Measurements from ENCODE around the gene CAMTA2. TPM values are rescaled to one million over a fixed set of nuclear protein-coding genes. Genes with fewer than 3 reads are reported as not detected.

Gene CAMTA2
- total RNA-seq, 1 experiment from 2014 or later = 9.2 TPM

- no peak for TF ChIP-seq USF2 (CRISPR knock-in tag; IDR thresholded peaks at IDR 0.05)
- no peak for TF ChIP-seq E2F1 (CRISPR knock-in tag; IDR thresholded peaks at IDR 0.05)
- TF ChIP-seq TEAD4 (CRISPR knock-in tag; IDR thresholded peaks at IDR 0.05) = no peak
- TF ChIP-seq ATF6 (CRISPR knock-in tag; IDR thresholded peaks at IDR 0.05) = no peak
- no peak for TF ChIP-seq ZNF232 (CRISPR knock-in tag; IDR thresholded peaks at IDR 0.05)
- no peak for TF ChIP-seq ZNF317 (CRISPR knock-in tag; IDR thresholded peaks at IDR 0.05; ENCODE audit: borderline replicate concordance, low read depth)
- no peak for TF ChIP-seq FOXK1 (CRISPR knock-in tag; IDR thresholded peaks at IDR 0.05)
- TF ChIP-seq HMGA2 (CRISPR knock-in tag; IDR thresholded peaks at IDR 0.05) = no peak
- no peak for TF ChIP-seq RELA (CRISPR knock-in tag; IDR thresholded peaks at IDR 0.05; ENCODE audit: borderline replicate concordance)
Observed at GRCh38 chr17:4994081-4994595, 6.7 kb upstream of the CAMTA2 start (continued).

DNA sequence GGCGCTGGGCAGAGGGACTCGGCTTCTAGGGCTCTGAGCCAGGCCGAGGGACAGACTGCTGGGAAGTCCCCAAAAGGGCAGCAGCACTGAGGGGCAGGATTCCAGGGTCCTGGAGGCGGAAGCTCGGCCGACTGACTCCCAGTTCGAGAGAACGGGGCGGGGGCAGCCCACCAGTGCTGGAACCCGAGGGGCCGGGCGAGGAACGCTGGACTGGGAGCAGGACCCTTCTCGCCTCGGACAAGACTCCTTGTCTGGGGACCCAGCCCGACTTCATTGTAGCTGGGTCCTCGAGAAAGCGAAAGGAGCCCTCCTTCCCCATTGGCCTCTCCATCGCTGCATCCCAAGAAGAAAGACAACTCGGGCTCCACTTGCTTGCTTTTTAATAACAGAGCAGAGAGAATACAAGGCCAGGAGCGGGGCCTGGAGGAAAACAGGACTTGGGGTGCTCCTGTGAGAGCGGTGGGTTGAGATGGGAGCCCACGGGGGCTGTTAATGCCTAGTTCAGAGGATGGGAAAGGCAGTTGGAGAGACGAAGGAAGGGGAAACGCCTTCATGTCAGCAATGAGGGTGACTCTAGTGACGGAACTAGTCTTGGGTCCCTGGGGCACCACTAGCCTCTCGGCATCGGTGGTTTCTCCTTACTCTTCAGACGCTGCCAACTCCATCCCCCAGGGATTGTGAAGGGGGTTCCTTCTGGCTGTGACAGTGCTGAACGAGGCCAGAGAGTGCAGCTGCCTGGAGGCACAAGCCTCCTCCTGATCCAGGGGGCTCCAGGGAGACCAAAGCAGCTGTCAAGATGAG is 492 bp upstream of the CAMTA2 start:
- H3K27me3 Mint-ChIP-seq (ENCODE audit: low read depth) = peaks cover 45% of the 10 kb centered on the region
- no peak for DNase-seq (ENCODE audit: low spot score)
- TF ChIP-seq, protein P1, sequence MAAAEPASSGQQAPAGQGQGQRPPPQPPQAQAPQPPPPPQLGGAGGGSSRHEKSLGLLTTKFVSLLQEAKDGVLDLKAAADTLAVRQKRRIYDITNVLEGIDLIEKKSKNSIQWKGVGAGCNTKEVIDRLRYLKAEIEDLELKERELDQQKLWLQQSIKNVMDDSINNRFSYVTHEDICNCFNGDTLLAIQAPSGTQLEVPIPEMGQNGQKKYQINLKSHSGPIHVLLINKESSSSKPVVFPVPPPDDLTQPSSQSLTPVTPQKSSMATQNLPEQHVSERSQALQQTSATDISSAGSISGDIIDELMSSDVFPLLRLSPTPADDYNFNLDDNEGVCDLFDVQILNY (CRISPR knock-in tag; IDR thresholded peaks at IDR 0.05) = no peak
- TF ChIP-seq MAX (CRISPR knock-in tag; IDR thresholded peaks at IDR 0.05) = 0 out of 2 replicates have a peak, but pooled peaks have one; percentile 11
- TF ChIP-seq, protein P2, sequence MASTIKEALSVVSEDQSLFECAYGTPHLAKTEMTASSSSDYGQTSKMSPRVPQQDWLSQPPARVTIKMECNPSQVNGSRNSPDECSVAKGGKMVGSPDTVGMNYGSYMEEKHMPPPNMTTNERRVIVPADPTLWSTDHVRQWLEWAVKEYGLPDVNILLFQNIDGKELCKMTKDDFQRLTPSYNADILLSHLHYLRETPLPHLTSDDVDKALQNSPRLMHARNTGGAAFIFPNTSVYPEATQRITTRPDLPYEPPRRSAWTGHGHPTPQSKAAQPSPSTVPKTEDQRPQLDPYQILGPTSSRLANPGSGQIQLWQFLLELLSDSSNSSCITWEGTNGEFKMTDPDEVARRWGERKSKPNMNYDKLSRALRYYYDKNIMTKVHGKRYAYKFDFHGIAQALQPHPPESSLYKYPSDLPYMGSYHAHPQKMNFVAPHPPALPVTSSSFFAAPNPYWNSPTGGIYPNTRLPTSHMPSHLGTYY (CRISPR knock-in tag; IDR thresholded peaks at IDR 0.05) = no peak
- no peak for TF ChIP-seq NFYB (CRISPR knock-in tag; conservative IDR thresholded peaks at IDR 0.05; ENCODE audit: low read depth)
- no peaks in the 10 kb centered on the region for H3K36me3 Mint-ChIP-seq
- no peak overlapping the region for H3K27ac Mint-ChIP-seq
- H3K9me3 Mint-ChIP-seq = no peaks in the 10 kb centered on the region
- peaks cover 25% of the 10 kb centered on the region for H3K4me1 Mint-ChIP-seq
- POLR2A ChIA-PET = interaction anchor here (2.2 to 3.0 kb wide), 2 partner anchors 9 to 20 kb away, joined by 10 to 12 read pairs; partner anchors contain the start of genes INCA1, KIF1C and SPAG7
- CTCF ChIA-PET = interaction anchor here (0.9 to 4.0 kb wide), 14 partner anchors 10 to 83 kb away, joined by 3 to 27 read pairs (median 5); partner anchors contain the start of genes INCA1, KIF1C, RNF167 and SLC25A11
- no peak for ATAC-seq
- peak overlapping the region; percentile 77 for H3K4me3 Mint-ChIP-seq

- H3K27ac Mint-ChIP-seq = no peak overlapping the region
- CTCF ChIA-PET = interaction anchor here (0.6 to 4.0 kb wide), 14 partner anchors 10 to 670 kb away, joined by 3 to 27 read pairs (median 5); partner anchors contain the start of genes INCA1, KIF1C and SPAG7
- ATAC-seq (no peak), DNase-seq (ENCODE audit: low spot score) (no peak)
- peaks cover 25% of the 10 kb centered on the region for H3K4me1 Mint-ChIP-seq
- POLR2A ChIA-PET = interaction anchor here (0.6 to 3.0 kb wide), 4 partner anchors 11 to 34 kb away, joined by 3 to 12 read pairs (median 3); partner anchors contain the start of genes INCA1 and KIF1C
- peak overlapping the region; percentile 77 for H3K4me3 Mint-ChIP-seq
- no peaks in the 10 kb centered on the region for H3K36me3 Mint-ChIP-seq
- peaks cover 41% of the 10 kb centered on the region for H3K27me3 Mint-ChIP-seq (ENCODE audit: low read depth)
- no peaks in the 10 kb centered on the region for H3K9me3 Mint-ChIP-seq
- TF ChIP-seq MXD4 (CRISPR knock-in tag; IDR thresholded peaks at IDR 0.05; ENCODE audit: borderline replicate concordance) (no peak), GABPB1 (CRISPR knock-in tag; IDR thresholded peaks at IDR 0.05) (no peak), SMAD3 (CRISPR knock-in tag; IDR thresholded peaks at IDR 0.05; ENCODE audit: borderline replicate concordance) (no peak), ZMAT4 (CRISPR knock-in tag; IDR thresholded peaks at IDR 0.05) (no peak), OVOL2 (CRISPR knock-in tag; IDR thresholded peaks at IDR 0.05; ENCODE audit: borderline replicate concordance) (no peak), NR2C2 (CRISPR knock-in tag; IDR thresholded peaks at IDR 0.05) (no peak), ZNF423 (CRISPR knock-in tag; IDR thresholded peaks at IDR 0.05) (no peak)
- TF ChIP-seq, protein P2 (CRISPR knock-in tag; IDR thresholded peaks at IDR 0.05) = no peak
Observed at GRCh38 chr17:4986403-4986802, 1.1 kb downstream of the CAMTA2 start.
